ENCODE measurements around the gene KDM6B.

Gene KDM6B

GRCh38 chr17:7798839-7799238 lies 35.2 kb upstream of the KDM6B start:
- H3K9me3 ChIP-seq (ENCODE audit: insufficient read depth, low read length) = no peaks in the 10 kb centered on the region
- H3K4me2 ChIP-seq (ENCODE audit: low read length) = no peak overlapping the region
- no peaks in the 10 kb centered on the region for H3K36me3 ChIP-seq (replicated peaks; ENCODE audit: low read depth, low read length)
- H3K79me2 ChIP-seq (ENCODE audit: low read length) = no peaks in the 10 kb centered on the region
- H3K4me3 ChIP-seq (ENCODE audit: low read length) = no peak overlapping the region
- no peak overlapping the region for H2AFZ ChIP-seq (ENCODE audit: low read depth, low read length)
- no peaks in the 10 kb centered on the region for H4K20me1 ChIP-seq (ENCODE audit: insufficient read depth, low read length)
- H3K27me3 ChIP-seq (ENCODE audit: low read depth, low read length) = no peaks in the 10 kb centered on the region
- no peak overlapping the region for H3K27ac ChIP-seq (ENCODE audit: low read length)
- TF ChIP-seq, protein P1, sequence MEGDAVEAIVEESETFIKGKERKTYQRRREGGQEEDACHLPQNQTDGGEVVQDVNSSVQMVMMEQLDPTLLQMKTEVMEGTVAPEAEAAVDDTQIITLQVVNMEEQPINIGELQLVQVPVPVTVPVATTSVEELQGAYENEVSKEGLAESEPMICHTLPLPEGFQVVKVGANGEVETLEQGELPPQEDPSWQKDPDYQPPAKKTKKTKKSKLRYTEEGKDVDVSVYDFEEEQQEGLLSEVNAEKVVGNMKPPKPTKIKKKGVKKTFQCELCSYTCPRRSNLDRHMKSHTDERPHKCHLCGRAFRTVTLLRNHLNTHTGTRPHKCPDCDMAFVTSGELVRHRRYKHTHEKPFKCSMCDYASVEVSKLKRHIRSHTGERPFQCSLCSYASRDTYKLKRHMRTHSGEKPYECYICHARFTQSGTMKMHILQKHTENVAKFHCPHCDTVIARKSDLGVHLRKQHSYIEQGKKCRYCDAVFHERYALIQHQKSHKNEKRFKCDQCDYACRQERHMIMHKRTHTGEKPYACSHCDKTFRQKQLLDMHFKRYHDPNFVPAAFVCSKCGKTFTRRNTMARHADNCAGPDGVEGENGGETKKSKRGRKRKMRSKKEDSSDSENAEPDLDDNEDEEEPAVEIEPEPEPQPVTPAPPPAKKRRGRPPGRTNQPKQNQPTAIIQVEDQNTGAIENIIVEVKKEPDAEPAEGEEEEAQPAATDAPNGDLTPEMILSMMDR (IDR thresholded peaks at IDR 0.05; ENCODE audit: low read depth, low read length) = no peak
- no peak for TF ChIP-seq EZH2phosphoT487 (IDR thresholded peaks at IDR 0.05; ENCODE audit: low read depth)
- no peak overlapping the region for H3K9ac ChIP-seq (ENCODE audit: low read length)
- H3K4me1 ChIP-seq (ENCODE audit: low read length) = no peaks in the 10 kb centered on the region

GRCh38 chr17:7803981-7804380 lies 30.0 kb upstream of the KDM6B start:
- peaks cover 3% of the 10 kb centered on the region; the same call in 1 of the 2 replicates for H3K4me1 ChIP-seq (ENCODE audit: low read length)
- H3K36me3 ChIP-seq (replicated peaks; ENCODE audit: low read depth, low read length) = no peaks in the 10 kb centered on the region
- TF ChIP-seq, protein P1 (IDR thresholded peaks at IDR 0.05; ENCODE audit: low read depth, low read length) = no peak
- TF ChIP-seq EZH2phosphoT487 (IDR thresholded peaks at IDR 0.05; ENCODE audit: low read depth) = no peak
- H3K4me2 ChIP-seq (ENCODE audit: low read length) = no peak overlapping the region
- no peak overlapping the region for H3K9ac ChIP-seq (ENCODE audit: low read length)
- no peaks in the 10 kb centered on the region for H3K27me3 ChIP-seq (ENCODE audit: low read depth, low read length)
- no peaks in the 10 kb centered on the region for H3K9me3 ChIP-seq (ENCODE audit: insufficient read depth, low read length)
- no peak overlapping the region for H3K4me3 ChIP-seq (ENCODE audit: low read length)
- H4K20me1 ChIP-seq (ENCODE audit: insufficient read depth, low read length) = no peaks in the 10 kb centered on the region
- H3K79me2 ChIP-seq (ENCODE audit: low read length) = no peaks in the 10 kb centered on the region
- H3K27ac ChIP-seq (ENCODE audit: low read length) = no peak overlapping the region
- no peak overlapping the region for H2AFZ ChIP-seq (ENCODE audit: low read depth, low read length)

DNA sequence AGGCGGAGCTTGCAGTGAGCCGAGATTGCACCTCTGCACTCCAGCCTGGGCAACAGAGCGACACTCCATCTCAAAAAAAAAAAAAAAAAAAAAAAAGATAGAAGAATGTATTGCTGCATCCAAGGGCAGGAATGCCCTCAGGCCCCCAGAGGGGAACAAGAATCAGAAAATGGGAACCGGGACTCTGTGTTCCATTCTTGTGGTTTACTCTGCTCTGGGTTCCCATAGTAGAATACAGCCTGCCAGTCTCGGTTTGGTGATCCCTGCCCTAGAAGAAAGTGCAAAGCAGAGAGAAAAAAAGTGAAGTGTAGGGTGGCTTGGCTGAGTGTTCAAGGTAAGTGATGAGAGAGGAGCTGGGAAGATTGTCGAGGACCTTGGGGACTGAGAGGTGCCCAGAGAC lies 27.4 kb upstream of the KDM6B start:
- Histone ChIP-seq H3K27ac (ENCODE audit: low read length) (no peak overlapping the region), H2AFZ (ENCODE audit: low read depth, low read length) (no peak overlapping the region), H3K4me3 (ENCODE audit: low read length) (no peak overlapping the region), H4K20me1 (ENCODE audit: insufficient read depth, low read length) (no peaks in the 10 kb centered on the region), H3K9me3 (ENCODE audit: insufficient read depth, low read length) (no peaks in the 10 kb centered on the region), H3K4me1 (ENCODE audit: low read length) (peaks cover 3% of the 10 kb centered on the region; the same call in 1 of the 2 replicates), H3K4me2 (ENCODE audit: low read length) (no peak overlapping the region), H3K36me3 (replicated peaks; ENCODE audit: low read depth, low read length) (no peaks in the 10 kb centered on the region), H3K79me2 (ENCODE audit: low read length) (no peaks in the 10 kb centered on the region), H3K27me3 (ENCODE audit: low read depth, low read length) (no peaks in the 10 kb centered on the region), H3K9ac (ENCODE audit: low read length) (no peak overlapping the region)
- TF ChIP-seq, protein P1 (IDR thresholded peaks at IDR 0.05; ENCODE audit: low read depth, low read length) = no peak
- TF ChIP-seq EZH2phosphoT487 (IDR thresholded peaks at IDR 0.05; ENCODE audit: low read depth) = no peak

GRCh38 chr17:7807206-7807605 lies 26.8 kb upstream of the KDM6B start:
- no peaks in the 10 kb centered on the region for H3K79me2 ChIP-seq (ENCODE audit: low read length)
- H4K20me1 ChIP-seq (ENCODE audit: insufficient read depth, low read length) = no peaks in the 10 kb centered on the region
- H3K4me3 ChIP-seq (ENCODE audit: low read length) = no peak overlapping the region
- TF ChIP-seq, protein P1 (IDR thresholded peaks at IDR 0.05; ENCODE audit: low read depth, low read length) = no peak
- TF ChIP-seq EZH2phosphoT487 (IDR thresholded peaks at IDR 0.05; ENCODE audit: low read depth) = no peak
- H3K9me3 ChIP-seq (ENCODE audit: insufficient read depth, low read length) = no peaks in the 10 kb centered on the region
- H2AFZ ChIP-seq (ENCODE audit: low read depth, low read length) = no peak overlapping the region
- H3K27ac ChIP-seq (ENCODE audit: low read length) = no peak overlapping the region
- no peak overlapping the region for H3K9ac ChIP-seq (ENCODE audit: low read length)
- H3K4me2 ChIP-seq (ENCODE audit: low read length) = no peak overlapping the region
- peaks cover 3% of the 10 kb centered on the region; the same call in 1 of the 2 replicates for H3K4me1 ChIP-seq (ENCODE audit: low read length)
- H3K27me3 ChIP-seq (ENCODE audit: low read depth, low read length) = no peaks in the 10 kb centered on the region
- no peaks in the 10 kb centered on the region for H3K36me3 ChIP-seq (replicated peaks; ENCODE audit: low read depth, low read length)
